SHP77 (cell line): ENCODE data around the gene LPCAT4.

Experiments
- DNase-seq, 2 experiments: peaks; one replicate each; lab custom pipeline; 2025; lab: John Stamatoyannopoulos, UW

The LPCAT4 gene

GRCh38 chr15:34336991-34337556 lies 29.9 kb downstream of the LPCAT4 start:
- DNase-seq, result peak in 1 of 2 experiments; percentile 18

DNA sequence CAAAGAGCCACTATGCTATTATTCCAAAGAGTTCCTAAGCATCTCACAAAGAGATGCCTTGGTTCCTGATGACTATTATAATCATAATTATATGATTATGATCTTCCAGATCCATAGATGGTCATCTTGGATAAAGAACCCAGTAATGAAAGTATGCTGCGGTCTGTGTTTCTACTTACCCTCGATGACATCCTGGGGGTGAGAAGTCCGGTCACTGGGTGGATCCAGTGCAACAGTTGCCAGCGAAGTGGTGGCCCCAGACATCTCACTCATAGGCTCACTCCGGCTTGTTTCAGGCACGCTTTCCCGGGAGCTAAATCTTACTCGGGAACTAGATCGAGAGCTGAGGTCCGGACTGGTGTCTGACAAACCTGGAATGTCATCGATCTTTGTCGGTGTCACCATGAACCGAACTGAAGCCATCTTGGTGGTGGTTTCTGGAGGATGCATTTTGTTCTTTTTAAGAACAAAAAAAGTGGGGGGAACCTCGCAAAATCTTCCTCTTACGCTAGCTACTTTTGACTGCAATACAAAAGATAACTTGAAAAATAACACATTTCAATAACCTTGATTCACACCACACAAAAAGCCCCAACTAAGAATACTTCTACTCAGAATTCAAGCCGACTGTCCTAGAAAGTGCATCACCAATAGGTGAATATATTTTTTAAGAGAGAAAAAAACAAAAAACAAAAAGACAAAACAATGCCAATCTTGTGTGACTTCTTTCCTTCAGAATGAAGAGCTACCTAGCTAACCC lies 30.6 kb downstream of the LPCAT4 start:
- DNase-seq, result no peak

- DNase-seq, result no peak
Measured at GRCh38 chr15:34335176-34336032, 31.6 kb downstream of the LPCAT4 start.

DNA sequence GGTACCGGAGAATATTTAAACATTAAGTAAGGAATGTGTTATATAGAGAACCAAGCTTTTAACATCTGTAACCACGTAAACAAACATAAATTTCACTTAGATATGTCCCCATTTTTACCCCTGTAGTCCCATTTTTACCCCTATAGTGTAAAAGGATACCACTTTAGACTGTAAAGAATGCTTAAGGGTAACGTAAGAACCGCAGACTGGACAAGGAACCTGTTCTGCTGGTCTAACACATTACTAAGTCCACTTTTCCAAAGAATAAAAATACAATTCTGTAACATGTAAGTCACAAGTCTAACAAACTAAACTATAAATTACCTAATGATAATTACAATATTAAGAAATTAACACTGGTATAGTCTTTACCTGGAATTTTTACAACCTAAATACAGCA lies 32.3 kb downstream of the LPCAT4 start:
- no peak for DNase-seq

DNA sequence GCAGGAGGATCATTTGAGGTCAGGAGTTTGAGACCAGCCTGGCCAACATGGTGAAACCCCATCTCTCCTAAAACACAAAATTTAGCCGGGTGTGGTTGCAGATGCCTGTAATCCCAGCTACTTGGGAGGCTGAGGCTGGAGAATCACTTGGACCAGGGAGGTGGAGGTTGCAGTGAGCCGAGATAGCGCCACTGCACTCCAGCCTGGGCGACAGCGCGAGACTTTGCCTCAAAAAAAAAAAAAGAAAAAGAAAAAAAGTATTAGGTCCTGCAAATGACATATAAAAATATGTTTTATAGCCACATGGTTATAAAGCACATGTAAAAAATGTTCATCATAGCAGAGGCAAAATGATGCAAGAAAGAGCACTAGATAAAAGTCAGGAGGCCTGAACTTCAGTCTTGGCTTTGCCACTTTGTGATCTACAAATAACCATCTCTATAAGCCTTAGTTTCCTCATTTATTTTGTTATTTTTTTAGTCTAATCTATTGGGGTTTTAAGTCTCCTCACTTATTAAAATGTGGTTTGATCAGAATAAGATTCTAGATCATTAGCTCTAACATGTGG lies 34.4 kb downstream of the LPCAT4 start:
- no peak for DNase-seq

DNA sequence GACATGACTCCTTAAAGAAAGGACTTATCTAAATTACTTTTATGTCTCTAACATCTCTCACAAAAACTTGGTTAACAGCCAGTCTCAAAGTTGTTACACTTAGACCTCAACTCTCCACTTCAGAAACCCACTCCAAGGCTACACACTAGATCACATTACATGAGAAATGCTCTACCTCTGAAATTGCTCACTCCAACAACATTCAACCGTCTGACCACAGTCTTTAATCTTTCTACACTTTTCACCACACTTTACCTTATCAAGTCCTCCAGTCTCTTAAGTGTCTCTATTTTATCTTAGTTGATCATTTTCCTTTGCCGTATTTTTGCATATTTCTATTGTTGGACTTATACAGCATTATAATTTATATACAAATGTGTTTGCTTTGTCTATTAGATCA lies 35.2 kb downstream of the LPCAT4 start:
- DNase-seq, result no peak

DNA sequence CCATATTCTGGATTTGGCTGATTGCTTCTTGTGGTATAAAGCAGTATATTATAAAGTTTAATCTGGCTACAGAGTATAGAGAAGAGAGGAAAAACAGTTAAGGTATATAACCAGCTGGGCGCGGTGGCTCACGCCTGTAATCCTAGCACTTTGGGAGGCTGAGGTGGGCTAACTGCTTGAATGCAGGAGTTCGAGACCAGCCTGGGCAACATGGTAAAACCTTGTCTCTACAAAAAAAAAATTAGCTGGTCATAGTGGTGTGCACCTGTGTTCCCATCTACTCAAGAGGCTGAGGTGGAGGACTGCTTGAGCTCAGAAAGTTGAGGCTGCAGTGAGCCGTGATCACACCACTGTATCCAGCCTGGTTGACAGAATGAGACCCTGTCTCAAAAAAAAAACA lies 36.7 kb downstream of the LPCAT4 start:
- no peak for DNase-seq

GRCh38 chr15:34329006-34329405 lies 38.0 kb downstream of the LPCAT4 start:
- no peak for DNase-seq

DNA sequence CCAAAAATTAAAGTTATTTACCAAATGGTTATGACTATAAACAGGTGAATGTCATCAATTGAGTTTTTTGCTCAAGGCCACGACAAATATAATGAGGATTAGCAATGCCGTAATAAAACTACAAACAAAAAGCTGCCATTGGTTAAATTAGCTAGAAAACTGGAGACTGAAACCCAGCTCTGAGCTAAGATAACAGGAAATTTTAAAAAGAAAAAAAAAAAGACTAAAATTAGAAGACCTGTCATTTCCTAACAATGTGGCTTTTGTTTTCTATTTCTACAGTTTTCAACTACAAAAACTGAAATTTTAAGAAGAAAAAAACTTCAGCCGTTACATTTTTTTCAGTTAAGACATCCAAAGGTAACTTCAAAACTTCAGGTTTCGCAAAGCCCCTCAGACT lies 39.1 kb downstream of the LPCAT4 start:
- DNase-seq, result no peak

DNA sequence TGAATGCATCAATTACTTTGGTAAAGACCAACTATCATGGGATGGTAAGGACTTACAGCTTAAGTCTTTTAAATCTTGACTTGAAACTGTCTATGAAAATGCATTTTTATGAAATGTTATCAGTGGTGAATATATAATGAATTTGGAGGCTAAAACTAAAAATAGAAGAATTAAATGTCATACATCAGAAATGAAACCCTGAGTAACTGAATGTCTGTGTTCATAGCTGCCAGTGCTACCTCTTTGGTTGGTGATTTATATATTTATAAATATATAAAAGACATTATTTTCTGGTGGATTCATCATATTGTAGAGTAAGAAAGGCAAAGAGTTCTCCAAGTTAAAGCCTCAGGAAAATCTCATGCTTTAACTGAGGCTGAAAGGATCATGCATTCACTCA lies 41.6 kb downstream of the LPCAT4 start:
- DNase-seq, result no peak

GRCh38 chr15:34324933-34325332 lies 42.1 kb downstream of the LPCAT4 start:
- no peak for DNase-seq

DNA sequence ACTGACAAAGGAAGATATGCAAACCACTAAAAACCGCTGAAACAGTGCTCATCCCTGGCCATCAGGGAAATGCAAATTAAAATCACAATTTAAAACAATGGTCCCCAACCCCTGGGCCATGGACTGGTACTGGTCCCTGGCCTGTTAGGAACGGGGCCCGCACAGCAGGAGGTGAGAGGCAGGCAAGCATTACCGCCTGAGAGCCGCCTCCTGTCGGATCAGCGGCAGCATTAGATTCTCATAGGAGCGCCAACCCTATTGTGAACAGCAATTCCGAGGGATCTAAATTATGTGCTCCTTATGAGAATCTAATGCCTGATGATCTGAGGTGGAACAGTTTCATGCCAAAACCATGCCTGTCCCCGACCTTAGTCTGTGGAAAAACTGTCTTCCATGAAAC lies 43.8 kb downstream of the LPCAT4 start:
- no peak for DNase-seq

DNA sequence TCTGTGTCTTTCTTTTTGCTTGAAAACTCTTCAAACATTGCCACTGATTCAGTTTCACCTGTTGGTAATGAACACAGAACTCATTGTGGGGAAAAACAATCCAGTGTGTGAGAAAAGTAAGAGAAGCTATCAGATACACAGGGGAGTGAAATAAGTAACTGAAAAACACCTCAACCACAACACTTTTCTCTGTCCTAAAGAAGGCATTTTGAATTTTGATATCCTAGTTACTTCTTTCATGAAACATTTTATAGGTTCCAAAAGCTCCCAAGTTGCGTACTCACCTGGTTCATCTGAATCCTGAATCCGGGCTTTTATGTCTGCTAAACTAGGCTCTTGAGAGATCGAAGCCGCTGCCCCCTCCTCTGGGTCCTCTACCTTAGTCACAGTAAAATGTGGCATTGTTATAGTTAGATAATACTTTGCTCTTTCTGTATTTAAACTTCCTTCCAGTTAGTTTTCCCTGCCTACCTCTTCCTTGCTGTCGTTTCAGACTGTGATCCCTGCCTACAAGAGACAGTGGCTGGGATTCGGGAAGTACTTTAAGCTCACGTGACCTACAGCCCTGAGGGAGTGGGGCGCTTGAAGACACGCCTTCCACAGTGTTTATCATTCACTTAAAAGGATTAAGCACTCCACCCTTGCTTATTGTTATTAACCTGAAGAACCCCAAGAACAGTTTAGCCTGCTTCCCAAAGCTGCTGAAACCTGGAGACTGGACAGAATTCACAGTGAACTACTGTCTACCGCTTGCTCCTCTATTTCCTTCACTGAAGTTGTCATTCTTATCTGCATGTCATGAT lies 48.5 kb downstream of the LPCAT4 start:
- peak; percentile 27 to 40 for DNase-seq

- DNase-seq, result no peak
Measured at GRCh38 chr15:34314491-34315490, 52.2 kb downstream of the LPCAT4 start.

DNA sequence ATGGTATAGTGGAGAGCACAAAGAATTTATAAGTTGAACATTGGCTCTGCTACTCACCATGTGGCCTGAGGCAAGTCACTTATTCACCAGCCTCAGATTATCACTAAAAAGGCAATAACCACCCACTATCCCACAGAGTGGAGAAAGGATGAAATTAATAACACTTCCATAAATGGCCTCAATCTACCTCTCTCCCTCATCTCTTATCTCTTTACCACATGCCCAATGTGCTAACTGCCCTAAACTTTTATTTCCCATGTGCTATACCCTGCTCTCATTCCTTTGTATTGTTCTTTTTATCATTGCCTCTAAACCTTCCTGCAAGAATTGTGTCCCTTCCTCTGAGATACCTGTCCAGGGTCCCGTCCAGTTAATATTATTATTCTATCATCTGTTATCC lies 55.4 kb downstream of the LPCAT4 start:
- DNase-seq, result no peak
